GM21619 (cell line): ENCODE results near the gene EMSY.
"Not testable (repeated sequence)": the region's sequence is repeated elsewhere in the genome, so short reads cannot be mapped to it uniquely, and the experiment has no call there.

Experiments used
- ATAC-seq: cut with Tn5 transposase; IDR thresholded peaks from one replicate; pipeline ENCODE4 v1.9.1; 2021; ENCODE audit not compliant: unreplicated experiment

EMSY gene

GRCh38 chr11:76568139-76568538 lies 123.3 kb downstream of the EMSY start:
- no peak for ATAC-seq

GRCh38 chr11:76568621-76569020 lies 123.8 kb downstream of the EMSY start:
- ATAC-seq, result no peak

- not testable (repeated sequence) for ATAC-seq
These were observed 127.5 kb downstream of the EMSY start for GRCh38 chr11:76572181-76572875.

GRCh38 chr11:76574406-76574805 lies 129.6 kb downstream of the EMSY start:
- ATAC-seq, result no peak

GRCh38 chr11:76574879-76575278 lies 130.1 kb downstream of the EMSY start:
- no peak for ATAC-seq

GRCh38 chr11:76577226-76577920 lies 132.6 kb downstream of the EMSY start:
- no peak for ATAC-seq

GRCh38 chr11:76577921-76578653 lies 133.3 kb downstream of the EMSY start:
- ATAC-seq, result no peak

- ATAC-seq, result no peak
These were observed 133.8 kb downstream of the EMSY start for GRCh38 chr11:76578654-76579055.

- no peak for ATAC-seq
These were observed 134.4 kb downstream of the EMSY start for GRCh38 chr11:76579056-76579751.

- no peak for ATAC-seq
These were observed 134.9 kb downstream of the EMSY start for GRCh38 chr11:76579752-76580151.

GRCh38 chr11:76582471-76582870 lies 137.7 kb downstream of the EMSY start:
- not testable (repeated sequence) for ATAC-seq

GRCh38 chr11:76587820-76588454 lies 143.1 kb downstream of the EMSY start:
- no peak for ATAC-seq

- no peak for ATAC-seq
These were observed 143.9 kb downstream of the EMSY start for GRCh38 chr11:76588455-76589325.

- ATAC-seq, result no peak
These were observed 144.7 kb downstream of the EMSY start for GRCh38 chr11:76589477-76589876.

GRCh38 chr11:76589964-76590950 lies 145.4 kb downstream of the EMSY start:
- ATAC-seq, result no peak

- no peak for ATAC-seq
These were observed 146.6 kb downstream of the EMSY start for GRCh38 chr11:76591416-76591815.

- ATAC-seq, result no peak
These were observed 147.5 kb downstream of the EMSY start for GRCh38 chr11:76592025-76592914.

- no peak for ATAC-seq
These were observed 148.1 kb downstream of the EMSY start for GRCh38 chr11:76592961-76593360.
